ENCODE measurements around the gene NCOA3.
"Not testable (repeated sequence)": the region's sequence is repeated elsewhere in the genome, so short reads cannot be mapped to it uniquely, and the experiment has no call there.

The NCOA3 gene

GRCh38 chr20:47574616-47575364 is 73.1 kb downstream of the NCOA3 start:
- no peak overlapping the region for H3K4me3 Mint-ChIP-seq
- peaks cover 4% of the 10 kb centered on the region for H3K27me3 Mint-ChIP-seq (ENCODE audit: low read depth, poor library complexity)
- no peak overlapping the region for H3K27ac Mint-ChIP-seq
- no peak for TF ChIP-seq CTCF (IDR thresholded peaks at IDR 0.05)
- H3K36me3 Mint-ChIP-seq (ENCODE audit: low read depth): peaks cover 41% of the 10 kb centered on the region
- no peak for DNase-seq
- peaks cover 70% of the 10 kb centered on the region for H3K4me1 Mint-ChIP-seq
- peaks cover 32% of the 10 kb centered on the region for H3K9me3 Mint-ChIP-seq

- no peak for TF ChIP-seq CTCF (IDR thresholded peaks at IDR 0.05)
- no peaks in the 10 kb centered on the region for H3K27me3 Mint-ChIP-seq (ENCODE audit: low read depth, poor library complexity)
- H3K4me3 Mint-ChIP-seq: peak overlapping the region; percentile 57
- H3K9me3 Mint-ChIP-seq: peaks cover 14% of the 10 kb centered on the region
- peak overlapping the region; percentile 72 for H3K27ac Mint-ChIP-seq
- H3K4me1 Mint-ChIP-seq: peaks cover 78% of the 10 kb centered on the region
- H3K36me3 Mint-ChIP-seq (ENCODE audit: low read depth): peaks cover 26% of the 10 kb centered on the region
- peak; percentile 53 for DNase-seq
Observed at GRCh38 chr20:47576516-47577033, 74.9 kb downstream of the NCOA3 start.

DNA sequence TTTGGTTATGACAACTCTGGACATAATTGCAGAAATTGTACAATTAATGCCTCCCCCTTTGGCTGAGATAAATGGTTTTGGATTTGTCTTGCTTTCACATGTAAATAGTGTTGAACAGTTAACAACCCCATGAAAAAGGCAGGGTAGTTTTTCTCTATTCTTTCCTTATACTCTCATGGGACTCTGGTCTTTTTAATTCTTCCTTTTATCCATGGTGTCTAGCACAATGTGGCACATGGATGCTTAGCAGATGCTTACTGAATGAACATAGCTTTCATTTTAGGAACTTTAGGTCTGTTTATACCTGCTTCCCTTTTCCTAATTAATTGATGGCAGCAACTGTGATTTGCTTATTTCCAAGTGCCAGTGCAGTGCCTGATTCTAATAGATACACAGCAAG is 75.6 kb downstream of the NCOA3 start:
- Mint-ChIP-seq H3K27me3 (ENCODE audit: low read depth, poor library complexity) (no peaks in the 10 kb centered on the region), H3K4me3 (peak overlapping the region; percentile 11), H3K4me1 (peaks cover 78% of the 10 kb centered on the region), H3K27ac (peak overlapping the region; percentile 44), H3K36me3 (ENCODE audit: low read depth) (peaks cover 19% of the 10 kb centered on the region), H3K9me3 (peaks cover 7% of the 10 kb centered on the region)
- TF ChIP-seq CTCF (IDR thresholded peaks at IDR 0.05): no peak
- DNase-seq: no peak

- no peak for DNase-seq
- H3K27ac Mint-ChIP-seq: peak overlapping the region; percentile 17
- peaks cover 76% of the 10 kb centered on the region for H3K4me1 Mint-ChIP-seq
- no peak for TF ChIP-seq CTCF (IDR thresholded peaks at IDR 0.05)
- H3K27me3 Mint-ChIP-seq (ENCODE audit: low read depth, poor library complexity): no peaks in the 10 kb centered on the region
- H3K36me3 Mint-ChIP-seq (ENCODE audit: low read depth): peaks cover 21% of the 10 kb centered on the region
- no peaks in the 10 kb centered on the region for H3K9me3 Mint-ChIP-seq
- H3K4me3 Mint-ChIP-seq: no peak overlapping the region
Observed at GRCh38 chr20:47578543-47578942, 76.9 kb downstream of the NCOA3 start.

GRCh38 chr20:47580686-47581085 is 79.0 kb downstream of the NCOA3 start:
- H3K4me3 Mint-ChIP-seq; H3K27me3 Mint-ChIP-seq (ENCODE audit: low read depth, poor library complexity); H3K27ac Mint-ChIP-seq; DNase-seq; H3K9me3 Mint-ChIP-seq: not testable (repeated sequence)
- Mint-ChIP-seq H3K36me3 (ENCODE audit: low read depth) (peaks cover 26% of the 10 kb centered on the region), H3K4me1 (peaks cover 57% of the 10 kb centered on the region)

DNA sequence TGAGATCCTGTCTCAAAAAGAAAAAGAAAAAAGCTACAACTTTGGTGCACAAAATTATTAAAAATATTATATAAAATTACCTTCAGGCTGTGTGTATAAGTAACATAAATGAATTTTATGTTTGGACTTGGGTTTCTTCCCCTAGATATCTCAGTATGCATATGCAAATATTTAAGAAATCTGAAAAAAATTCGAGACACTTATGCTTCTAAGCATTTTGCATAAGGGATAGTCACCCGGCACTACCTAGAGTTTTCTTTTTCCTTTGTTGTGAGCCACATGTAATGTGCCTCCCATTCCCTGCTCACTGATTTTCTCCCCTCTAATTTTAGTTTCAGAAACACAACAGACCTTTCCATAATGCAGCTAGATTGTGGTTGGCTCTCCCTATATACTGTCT is 79.4 kb downstream of the NCOA3 start:
- peaks cover 53% of the 10 kb centered on the region for H3K4me1 Mint-ChIP-seq

More for the DNA sequence above, 79.4 kb downstream of the NCOA3 start:
- Mint-ChIP-seq H3K9me3 (no peaks in the 10 kb centered on the region), H3K4me3 (no peak overlapping the region), H3K27ac (no peak overlapping the region), H3K27me3 (ENCODE audit: low read depth, poor library complexity) (no peaks in the 10 kb centered on the region), H3K36me3 (ENCODE audit: low read depth) (peaks cover 28% of the 10 kb centered on the region)
- DNase-seq: no peak
- TF ChIP-seq CTCF (IDR thresholded peaks at IDR 0.05): no peak

Data from nephron progenitor cell (in vitro differentiated cells).